ENCODE measurements around the gene BCAP31.

DNA sequence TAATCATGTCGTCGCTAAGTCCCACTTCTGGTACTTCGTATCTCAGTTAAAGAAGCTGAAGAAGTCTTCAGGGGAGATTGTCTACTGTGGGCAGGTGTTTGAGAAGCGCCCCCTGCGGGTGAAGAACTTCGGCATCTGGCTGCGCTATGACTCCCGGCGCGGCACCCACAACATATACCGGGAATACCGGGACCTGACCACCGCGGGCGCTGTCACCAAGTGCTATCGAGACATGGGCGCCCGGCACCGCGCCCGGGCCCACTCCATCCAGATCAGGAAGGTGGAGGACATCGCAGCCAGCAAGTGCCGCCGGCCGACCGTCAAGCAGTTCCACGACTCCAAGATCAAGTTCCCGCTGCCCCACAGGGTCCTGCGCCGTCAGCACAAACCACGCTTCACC lies 61.9 kb downstream of the BCAP31 start:
- TF ChIP-seq, protein P1, sequence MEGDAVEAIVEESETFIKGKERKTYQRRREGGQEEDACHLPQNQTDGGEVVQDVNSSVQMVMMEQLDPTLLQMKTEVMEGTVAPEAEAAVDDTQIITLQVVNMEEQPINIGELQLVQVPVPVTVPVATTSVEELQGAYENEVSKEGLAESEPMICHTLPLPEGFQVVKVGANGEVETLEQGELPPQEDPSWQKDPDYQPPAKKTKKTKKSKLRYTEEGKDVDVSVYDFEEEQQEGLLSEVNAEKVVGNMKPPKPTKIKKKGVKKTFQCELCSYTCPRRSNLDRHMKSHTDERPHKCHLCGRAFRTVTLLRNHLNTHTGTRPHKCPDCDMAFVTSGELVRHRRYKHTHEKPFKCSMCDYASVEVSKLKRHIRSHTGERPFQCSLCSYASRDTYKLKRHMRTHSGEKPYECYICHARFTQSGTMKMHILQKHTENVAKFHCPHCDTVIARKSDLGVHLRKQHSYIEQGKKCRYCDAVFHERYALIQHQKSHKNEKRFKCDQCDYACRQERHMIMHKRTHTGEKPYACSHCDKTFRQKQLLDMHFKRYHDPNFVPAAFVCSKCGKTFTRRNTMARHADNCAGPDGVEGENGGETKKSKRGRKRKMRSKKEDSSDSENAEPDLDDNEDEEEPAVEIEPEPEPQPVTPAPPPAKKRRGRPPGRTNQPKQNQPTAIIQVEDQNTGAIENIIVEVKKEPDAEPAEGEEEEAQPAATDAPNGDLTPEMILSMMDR (IDR thresholded peaks at IDR 0.05) = peak in 1 of 3 experiments; percentile 27
- TF ChIP-seq POLR2A (IDR thresholded peaks at IDR 0.05) = no peak
